ENCODE results near the gene SOAT2.

GRCh38 chr12:53170215-53170614, 66.9 kb downstream of the SOAT2 start:
- TF ChIP-seq CTCF (IDR thresholded peaks at IDR 0.05; ENCODE audit: extremely low read depth in 1 of 2, insufficient read depth in 1 of 2, low read depth in 1 of 2, low read length in 2 of 2) (no peak), POLR2AphosphoS5 (IDR thresholded peaks at IDR 0.05; ENCODE audit: insufficient read depth, low read depth, low read length) (no peak)

All from endothelial cell of umbilical vein (primary cell).